K562 (cell line): Measurements from ENCODE around the gene CUL5.

Source experiments
- BRCA1 ChIP-seq, 2 experiments: fragments of 450-650 bp in 1 of 2; sonication (generic) in 1 of 2; formaldehyde crosslinking in 1 of 2; IDR thresholded peaks; 2 replicates each; pipeline versions ENCODE4 v1.5.0 to v1.6.1; 2017 to 2020; ENCODE audit warnings: mild to moderate bottlenecking in 1 of 2, missing genetic modification reagents in 1 of 2
- RAD21 ChIP-seq, 2 experiments: fragments of 250-450 bp in 1 of 2; fragments of 450-650 bp in 1 of 2; sonication (Bioruptor Pico) in 1 of 2; formaldehyde crosslinking in 1 of 2; IDR thresholded peaks in 1 of 2; conservative IDR thresholded peaks in 1 of 2; 2 replicates each; pipeline versions ENCODE4 v1.4.0 to v1.8.0; 2020 to 2022; ENCODE audit warnings: mild to moderate bottlenecking in 2 of 2, moderate library complexity in 1 of 2
- SMAD4 ChIP-seq: fragments of 250-450 bp; sonication (Bioruptor Pico); conservative IDR thresholded peaks from 2 replicates; pipeline ENCODE4 v1.8.0; 2021; ENCODE audit warnings: inconsistent platforms, mild to moderate bottlenecking, moderate library complexity
- SRSF7 ChIP-seq: fragments of 200-400 bp; formaldehyde crosslinking; optimal IDR thresholded peaks from 2 replicates; pipeline ENCODE3; 2017; ENCODE audit warnings: mild to moderate bottlenecking, low read depth, low read length
- ZNF41 ChIP-seq: fragments of 250-450 bp; sonication (Bioruptor Pico); conservative IDR thresholded peaks from 2 replicates; pipeline ENCODE4 v1.4.0; 2020; ENCODE audit warnings: mild to moderate bottlenecking
- TF ChIP-seq, protein P1 (sequence below), 3 experiments: IDR thresholded peaks in 2 of 3; conservative IDR thresholded peaks in 1 of 3; 2 replicates each; pipeline ENCODE4 v1.5.1; 2011 to 2012; ENCODE audit warnings: low read length in 3 of 3, mild to moderate bottlenecking in 3 of 3, control low read depth in 2 of 3, improper control_type of control experiment in 1 of 3, inconsistent platforms in 1 of 3, low read depth in 1 of 3, mixed read lengths in 1 of 3, moderate library complexity in 1 of 3; ENCODE audit not compliant: insufficient read depth in 2 of 3
- TF ChIP-seq, protein P2 (sequence below), 2 experiments: IDR thresholded peaks; 2 replicates each; pipeline ENCODE4 v1.6.1; 2011; ENCODE audit warnings: borderline replicate concordance in 1 of 2, control low read depth in 1 of 2, low read depth in 1 of 2, low read length in 1 of 2, mild to moderate bottlenecking in 1 of 2, mixed read lengths in 1 of 2, moderate library complexity in 1 of 2; ENCODE audit not compliant: insufficient read depth in 1 of 2, insufficient read length in 1 of 2, poor library complexity in 1 of 2, severe bottlenecking in 1 of 2; ENCODE audit errors: extremely low read depth in 1 of 2
- TF ChIP-seq, protein P3 (sequence below): fragments of 450-650 bp; IDR thresholded peaks from 2 replicates; pipeline ENCODE4 v1.6.1; 2016; ENCODE audit warnings: borderline replicate concordance

DNA sequence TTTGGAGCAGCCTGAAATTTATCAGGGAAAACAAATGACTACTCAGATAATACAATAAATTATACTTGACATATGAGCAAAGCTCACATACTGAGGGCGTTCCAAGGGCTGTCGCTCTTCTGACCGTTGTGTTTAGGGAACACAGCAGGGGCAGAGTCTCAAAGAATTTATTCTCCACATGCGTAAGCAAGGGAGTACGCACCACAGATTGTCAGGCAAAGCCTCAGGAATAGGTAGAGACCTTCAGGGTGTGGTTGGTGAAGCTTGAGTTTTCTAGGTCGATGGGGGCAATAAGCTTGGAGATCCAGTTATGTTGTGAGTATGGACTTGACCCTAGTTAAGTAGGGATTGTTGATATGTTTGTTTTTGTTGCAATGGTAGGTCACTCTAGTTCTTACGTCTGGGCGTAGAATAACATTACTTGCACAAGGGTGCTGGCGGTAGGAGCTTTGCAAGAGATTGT lies 113.5 kb downstream of the CUL5 start:
- TF ChIP-seq BRCA1 (IDR thresholded peaks at IDR 0.05) (no peak), BRCA1 (CRISPR knock-in tag; IDR thresholded peaks at IDR 0.05) (no peak), ZNF41 (CRISPR knock-in tag) (no peak), RAD21 (CRISPR knock-in tag; conservative IDR thresholded peaks at IDR 0.05 in 1 of 2, IDR thresholded peaks at IDR 0.05 in 1 of 2) (0 out of 4 replicates have a peak, but pooled peaks of 1 of the 2 experiments have one; percentile 8), SRSF7 (no peak), SMAD4 (CRISPR knock-in tag) (no peak)
- TF ChIP-seq, protein P1, sequence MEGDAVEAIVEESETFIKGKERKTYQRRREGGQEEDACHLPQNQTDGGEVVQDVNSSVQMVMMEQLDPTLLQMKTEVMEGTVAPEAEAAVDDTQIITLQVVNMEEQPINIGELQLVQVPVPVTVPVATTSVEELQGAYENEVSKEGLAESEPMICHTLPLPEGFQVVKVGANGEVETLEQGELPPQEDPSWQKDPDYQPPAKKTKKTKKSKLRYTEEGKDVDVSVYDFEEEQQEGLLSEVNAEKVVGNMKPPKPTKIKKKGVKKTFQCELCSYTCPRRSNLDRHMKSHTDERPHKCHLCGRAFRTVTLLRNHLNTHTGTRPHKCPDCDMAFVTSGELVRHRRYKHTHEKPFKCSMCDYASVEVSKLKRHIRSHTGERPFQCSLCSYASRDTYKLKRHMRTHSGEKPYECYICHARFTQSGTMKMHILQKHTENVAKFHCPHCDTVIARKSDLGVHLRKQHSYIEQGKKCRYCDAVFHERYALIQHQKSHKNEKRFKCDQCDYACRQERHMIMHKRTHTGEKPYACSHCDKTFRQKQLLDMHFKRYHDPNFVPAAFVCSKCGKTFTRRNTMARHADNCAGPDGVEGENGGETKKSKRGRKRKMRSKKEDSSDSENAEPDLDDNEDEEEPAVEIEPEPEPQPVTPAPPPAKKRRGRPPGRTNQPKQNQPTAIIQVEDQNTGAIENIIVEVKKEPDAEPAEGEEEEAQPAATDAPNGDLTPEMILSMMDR (IDR thresholded peaks at IDR 0.05 in 2 of 3, conservative IDR thresholded peaks at IDR 0.05 in 1 of 3; ENCODE audit: insufficient read depth in 2 of 3, low read depth in 1 of 3, low read length in 3 of 3): no peak
- TF ChIP-seq, protein P2, sequence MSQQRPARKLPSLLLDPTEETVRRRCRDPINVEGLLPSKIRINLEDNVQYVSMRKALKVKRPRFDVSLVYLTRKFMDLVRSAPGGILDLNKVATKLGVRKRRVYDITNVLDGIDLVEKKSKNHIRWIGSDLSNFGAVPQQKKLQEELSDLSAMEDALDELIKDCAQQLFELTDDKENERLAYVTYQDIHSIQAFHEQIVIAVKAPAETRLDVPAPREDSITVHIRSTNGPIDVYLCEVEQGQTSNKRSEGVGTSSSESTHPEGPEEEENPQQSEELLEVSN (IDR thresholded peaks at IDR 0.05; ENCODE audit: borderline replicate concordance in 1 of 2, extremely low read depth in 1 of 2, insufficient read depth in 1 of 2, insufficient read length in 1 of 2, low read depth in 1 of 2, low read length in 1 of 2, poor library complexity in 1 of 2, severe bottlenecking in 1 of 2): no peak
- TF ChIP-seq, protein P3, sequence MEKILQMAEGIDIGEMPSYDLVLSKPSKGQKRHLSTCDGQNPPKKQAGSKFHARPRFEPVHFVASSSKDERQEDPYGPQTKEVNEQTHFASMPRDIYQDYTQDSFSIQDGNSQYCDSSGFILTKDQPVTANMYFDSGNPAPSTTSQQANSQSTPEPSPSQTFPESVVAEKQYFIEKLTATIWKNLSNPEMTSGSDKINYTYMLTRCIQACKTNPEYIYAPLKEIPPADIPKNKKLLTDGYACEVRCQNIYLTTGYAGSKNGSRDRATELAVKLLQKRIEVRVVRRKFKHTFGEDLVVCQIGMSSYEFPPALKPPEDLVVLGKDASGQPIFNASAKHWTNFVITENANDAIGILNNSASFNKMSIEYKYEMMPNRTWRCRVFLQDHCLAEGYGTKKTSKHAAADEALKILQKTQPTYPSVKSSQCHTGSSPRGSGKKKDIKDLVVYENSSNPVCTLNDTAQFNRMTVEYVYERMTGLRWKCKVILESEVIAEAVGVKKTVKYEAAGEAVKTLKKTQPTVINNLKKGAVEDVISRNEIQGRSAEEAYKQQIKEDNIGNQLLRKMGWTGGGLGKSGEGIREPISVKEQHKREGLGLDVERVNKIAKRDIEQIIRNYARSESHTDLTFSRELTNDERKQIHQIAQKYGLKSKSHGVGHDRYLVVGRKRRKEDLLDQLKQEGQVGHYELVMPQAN: no peak
